Measurements from ENCODE around the gene KLRF2.

KLRF2 gene

DNA sequence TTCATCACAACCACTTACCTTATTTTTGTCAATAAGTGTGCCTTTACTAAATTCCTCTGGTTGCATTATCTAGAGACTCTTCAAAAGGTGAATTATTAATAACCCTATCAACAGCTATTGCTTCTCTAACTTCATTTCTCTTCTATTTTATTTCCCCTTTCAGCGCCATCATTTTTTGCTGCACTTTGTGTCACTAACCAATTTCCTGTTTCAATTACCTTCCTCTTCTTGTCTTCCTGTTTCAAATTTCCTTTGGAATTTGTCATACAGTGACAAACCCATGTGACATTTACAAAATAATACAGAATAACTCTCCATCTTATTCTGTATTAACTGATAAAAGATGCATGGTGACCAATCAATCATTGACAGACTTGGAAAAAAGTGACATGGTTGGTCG lies 63.1 kb downstream of the KLRF2 start:
- DNase-seq (ENCODE audit: insufficient read length, low spot score) (no peak), FAIRE-seq (no peak)
- no peak for TF ChIP-seq PAX5 (IDR thresholded peaks at IDR 0.05; ENCODE audit: insufficient read depth, low read length, severe bottlenecking)
- no peak for TF ChIP-seq SPI1 (IDR thresholded peaks at IDR 0.05; ENCODE audit: low read depth, low read length)

Measured in GM12891 (cell line).